Esophagus squamous epithelium (tissue), 5 donors: ENCODE measurements around the gene ANKS1B. TPM values are rescaled to one million over a fixed set of nuclear protein-coding genes. Genes with fewer than 3 reads are reported as not detected.
A peak's percentile ranks its signal among the peaks of the same experiment; 100 is the strongest.

ENCODE experiments used
- DNase-seq: peaks from one replicate; lab custom pipeline; 2025; lab: John Stamatoyannopoulos, UW
- H3K27ac ChIP-seq, 4 donors: fragments of 200-600 bp; sonication (generic); one replicate each; pipeline ENCODE4 v1.5.1; 2016 to 2019; ENCODE audit warnings: mild to moderate bottlenecking in 1 of 4
- H3K27me3 ChIP-seq, 4 donors: fragments of 200-600 bp; sonication (generic); 1 replicate in 3 of 4; 2 replicates in 1 of 4; pipeline versions ENCODE4 v1.5.1 to v1.6.0; 2017 to 2021; ENCODE audit warnings: antibody characterized with exemption in 1 of 4
- H3K36me3 ChIP-seq, 3 donors: fragments of 200-600 bp; sonication (generic); one replicate each; pipeline ENCODE4 v1.5.1; 2016 to 2019
- H3K4me1 ChIP-seq, 3 donors: fragments of 200-600 bp; sonication (generic); one replicate each; pipeline ENCODE4 v1.5.1; 2017 to 2019
- H3K4me3 ChIP-seq, 4 donors: fragments of 200-600 bp; sonication (generic); 1 replicate in 3 of 4; 2 replicates in 1 of 4; pipeline ENCODE4 v1.5.1; 2016 to 2019; ENCODE audit warnings: mild to moderate bottlenecking in 2 of 4, moderate library complexity in 1 of 4
- H3K9me3 ChIP-seq, 3 donors: fragments of 200-600 bp; sonication (generic); one replicate each; pipeline ENCODE4 v1.5.1; 2016 to 2019
- POLR2A ChIP-seq, 4 donors: fragments of 450-650 bp; IDR thresholded peaks; one replicate each; pipeline ENCODE4 v1.6.1; 2017; ENCODE audit warnings: antibody characterized with exemption in 4 of 4, mild to moderate bottlenecking in 4 of 4, moderate library complexity in 3 of 4
- WGBS, 2 donors: methylation state at CpG; one replicate each; pipeline ENCODE4 v1.1.5; 2018; 5-methylcytosine and 5-hydroxymethylcytosine counted together
- intact Hi-C: fragments of 100-400 bp; cut with DNase I; formaldehyde crosslinking; loops from one replicate; pipeline ENCODE4 v1.15.0; 2022
- total RNA-seq, 4 donors: library from RNA; depleted of rRNA; stranded (reverse); fragments of >200 nt; gene quantifications; one replicate each; pipeline ENCODE4 v1.1.0, GENCODE V29; 2016
- TF ChIP-seq, protein P1 (sequence below), 6 experiments: fragments of 450-650 bp in 4 of 6; fragments of 200-600 bp in 2 of 6; sonication (generic) in 2 of 6; IDR thresholded peaks; one replicate each; pipeline ENCODE4 v1.5.1; 2016 to 2019; ENCODE audit warnings: antibody characterized with exemption in 6 of 6, mild to moderate bottlenecking in 4 of 6, moderate library complexity in 4 of 6
- donor health status: DM: yes; HTN: yes; CAD: no.

Gene ANKS1B
- total RNA-seq, 4 donors from 2014 or later: 1.6 to 15.8 (median 8.1) TPM

DNA sequence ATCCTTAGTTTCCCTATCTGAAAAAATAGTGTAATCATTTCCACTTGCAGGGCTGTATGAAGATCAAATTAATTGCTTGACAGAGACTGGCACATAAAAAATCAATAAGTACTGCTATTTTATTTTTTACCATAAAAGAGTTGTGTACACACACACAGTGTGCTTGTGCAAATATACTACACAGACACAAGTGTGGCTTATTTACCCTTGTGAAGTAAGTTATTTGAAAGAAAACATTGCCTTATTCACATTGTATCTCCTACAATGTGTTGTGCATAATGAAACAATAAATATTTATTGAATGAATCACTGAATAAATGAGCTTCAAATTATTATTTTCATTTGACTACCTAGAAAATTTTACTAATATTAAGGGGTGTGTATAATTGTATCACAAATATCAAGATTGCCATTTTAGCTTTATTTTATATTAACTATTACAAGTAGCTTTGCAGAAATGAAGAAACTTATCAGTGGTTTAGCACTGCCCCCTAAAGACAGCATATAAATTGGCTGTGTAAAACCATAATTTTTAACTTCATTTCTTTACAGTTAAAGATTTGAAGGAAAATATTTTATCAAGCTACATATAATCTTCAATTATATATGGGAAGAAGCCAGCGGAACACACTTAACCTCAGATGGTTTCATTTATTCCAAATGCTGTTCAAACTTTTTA is 325.9 kb downstream of the ANKS1B start:
- no peaks in the 10 kb centered on the region for H3K27me3 ChIP-seq
- no peak overlapping the region for H3K27ac ChIP-seq
- DNase-seq: no peak
- 65 to 78% methylated on average over 1 of the region's 1 CpG for WGBS, 2 donors
- no peak overlapping the region for H3K4me3 ChIP-seq
- intact Hi-C loops: no loop called here
- H3K36me3 ChIP-seq: no peaks in the 10 kb centered on the region
- TF ChIP-seq, protein P1, sequence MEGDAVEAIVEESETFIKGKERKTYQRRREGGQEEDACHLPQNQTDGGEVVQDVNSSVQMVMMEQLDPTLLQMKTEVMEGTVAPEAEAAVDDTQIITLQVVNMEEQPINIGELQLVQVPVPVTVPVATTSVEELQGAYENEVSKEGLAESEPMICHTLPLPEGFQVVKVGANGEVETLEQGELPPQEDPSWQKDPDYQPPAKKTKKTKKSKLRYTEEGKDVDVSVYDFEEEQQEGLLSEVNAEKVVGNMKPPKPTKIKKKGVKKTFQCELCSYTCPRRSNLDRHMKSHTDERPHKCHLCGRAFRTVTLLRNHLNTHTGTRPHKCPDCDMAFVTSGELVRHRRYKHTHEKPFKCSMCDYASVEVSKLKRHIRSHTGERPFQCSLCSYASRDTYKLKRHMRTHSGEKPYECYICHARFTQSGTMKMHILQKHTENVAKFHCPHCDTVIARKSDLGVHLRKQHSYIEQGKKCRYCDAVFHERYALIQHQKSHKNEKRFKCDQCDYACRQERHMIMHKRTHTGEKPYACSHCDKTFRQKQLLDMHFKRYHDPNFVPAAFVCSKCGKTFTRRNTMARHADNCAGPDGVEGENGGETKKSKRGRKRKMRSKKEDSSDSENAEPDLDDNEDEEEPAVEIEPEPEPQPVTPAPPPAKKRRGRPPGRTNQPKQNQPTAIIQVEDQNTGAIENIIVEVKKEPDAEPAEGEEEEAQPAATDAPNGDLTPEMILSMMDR (IDR thresholded peaks at IDR 0.05): peak in 2 of 6 experiments; percentile 20 to 28
- TF ChIP-seq POLR2A (IDR thresholded peaks at IDR 0.05): no peak
- no peaks in the 10 kb centered on the region for H3K4me1 ChIP-seq
- H3K9me3 ChIP-seq: no peaks in the 10 kb centered on the region

DNA sequence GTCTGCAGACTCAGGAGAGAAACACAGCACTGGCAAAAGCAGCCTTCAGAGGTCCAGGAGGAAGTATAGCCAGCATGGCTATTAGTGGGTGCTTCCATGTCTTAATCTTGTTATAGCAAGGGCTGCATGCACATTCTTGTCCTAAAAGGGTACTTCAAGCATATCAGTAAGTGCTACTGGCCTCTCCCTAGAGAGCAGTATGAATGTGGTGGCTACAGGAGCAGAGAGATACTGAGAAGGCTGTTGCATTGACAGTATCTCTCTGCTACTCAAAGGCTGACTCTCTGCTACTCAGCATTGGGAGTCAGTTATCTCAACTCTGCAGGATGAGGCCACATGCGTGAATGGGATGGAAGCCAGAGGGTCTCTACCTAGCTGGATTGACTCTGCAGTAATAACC is 335.2 kb downstream of the ANKS1B start:
- 43 to 80% methylated on average over 1 of the region's 1 CpG for WGBS, 2 donors
- TF ChIP-seq POLR2A (IDR thresholded peaks at IDR 0.05): no peak
- TF ChIP-seq, protein P1 (IDR thresholded peaks at IDR 0.05): no peak

DNA sequence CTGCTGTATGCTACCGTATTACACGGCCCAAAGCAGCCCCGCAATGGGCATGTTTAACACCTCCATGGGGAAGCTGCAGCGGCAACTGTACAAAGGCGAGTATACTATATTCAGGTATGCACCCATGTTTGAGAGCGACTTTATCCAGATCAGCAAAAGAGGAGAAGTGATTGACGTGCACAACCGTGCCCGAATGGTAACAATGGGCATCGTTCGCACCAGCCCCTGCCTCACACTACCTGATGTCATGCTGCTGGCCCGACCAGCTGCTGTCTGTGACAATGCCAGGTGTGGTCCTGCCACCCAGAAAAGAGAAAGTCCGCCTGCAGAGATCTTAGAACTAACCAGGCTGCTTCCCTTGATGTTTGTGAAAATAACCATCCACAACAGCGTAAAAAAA is 336.6 kb downstream of the ANKS1B start:
- no peak for DNase-seq
- 92 to 94% methylated on average over 12 to 13 of the region's 14 CpGs for WGBS, 2 donors

More for the DNA sequence above, 335.2 kb downstream of the ANKS1B start:
- no peaks in the 10 kb centered on the region for H3K27me3 ChIP-seq
- H3K36me3 ChIP-seq: no peaks in the 10 kb centered on the region
- no peaks in the 10 kb centered on the region for H3K9me3 ChIP-seq
- no peaks in the 10 kb centered on the region for H3K4me1 ChIP-seq
- intact Hi-C loops: no loop called here
- no peak overlapping the region for H3K4me3 ChIP-seq
- no peak overlapping the region for H3K27ac ChIP-seq
- no peak for DNase-seq

DNA sequence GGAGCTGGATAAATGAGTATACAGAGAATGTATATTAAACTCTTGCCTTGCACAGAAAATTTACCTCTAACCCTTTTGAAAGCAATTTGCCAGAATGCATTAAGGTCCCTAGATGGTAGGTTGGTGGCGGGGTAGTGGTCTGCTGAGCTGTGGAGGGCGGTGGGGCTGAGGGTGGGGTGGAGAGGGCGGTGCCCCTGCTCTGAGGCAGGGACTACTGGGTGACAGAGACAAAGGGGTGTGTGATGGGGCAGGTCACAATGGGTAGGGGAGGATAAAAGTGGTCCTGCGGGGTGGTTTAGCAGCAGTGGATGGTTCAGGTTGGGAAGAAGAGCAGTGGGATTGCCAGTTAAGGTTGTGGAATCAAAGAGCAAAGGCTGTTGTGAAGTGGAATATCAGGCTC is 337.3 kb downstream of the ANKS1B start, which contains the start of gene GARIN6:
Gene GARIN6 (plus strand): TSS at position 301 of the 400 bp plus-strand sequence. CDS start 422 bp downstream, outside the sequence.
- 75 to 82% methylated on average over 3 to 4 of the region's 4 CpGs for WGBS, 2 donors
- intact Hi-C loops: no loop called here
- H3K36me3 ChIP-seq: no peaks in the 10 kb centered on the region
- no peaks in the 10 kb centered on the region for H3K4me1 ChIP-seq
- no peak for DNase-seq
- no peaks in the 10 kb centered on the region for H3K9me3 ChIP-seq
- no peaks in the 10 kb centered on the region for H3K27me3 ChIP-seq
- no peak for TF ChIP-seq POLR2A (IDR thresholded peaks at IDR 0.05)
- TF ChIP-seq, protein P1 (IDR thresholded peaks at IDR 0.05): no peak
- no peak within 1 kb of the TSS for H3K27ac ChIP-seq
- no peak within 1 kb of the TSS for H3K4me3 ChIP-seq

More for the DNA sequence above, 336.6 kb downstream of the ANKS1B start:
- no peaks in the 10 kb centered on the region for H3K36me3 ChIP-seq
- no peak overlapping the region for H3K27ac ChIP-seq
- no peaks in the 10 kb centered on the region for H3K4me1 ChIP-seq
- H3K4me3 ChIP-seq: no peak overlapping the region
- no peak for TF ChIP-seq POLR2A (IDR thresholded peaks at IDR 0.05)
- TF ChIP-seq, protein P1 (IDR thresholded peaks at IDR 0.05): no peak
- H3K27me3 ChIP-seq: no peaks in the 10 kb centered on the region
- H3K9me3 ChIP-seq: no peaks in the 10 kb centered on the region
- intact Hi-C loops: no loop called here

DNA sequence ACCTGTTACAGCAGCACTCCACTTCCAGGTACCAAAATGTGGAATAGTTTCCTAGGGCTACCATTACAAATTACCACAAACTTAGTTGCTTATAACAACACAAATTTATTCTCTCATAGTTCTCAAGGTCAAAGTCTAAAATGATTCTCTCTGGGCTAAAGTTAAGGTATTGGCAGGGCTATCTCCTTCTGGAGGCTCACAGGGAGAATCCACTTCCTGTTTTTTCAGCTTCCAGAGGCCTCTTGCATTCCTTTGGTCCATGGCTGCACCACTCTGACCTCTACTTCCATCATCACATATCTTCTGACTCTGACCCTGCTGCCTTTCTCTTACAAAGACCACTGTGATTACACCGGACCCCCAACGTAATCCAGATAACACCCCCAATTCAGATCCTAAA is 340.1 kb downstream of the ANKS1B start:
- TF ChIP-seq, protein P1 (IDR thresholded peaks at IDR 0.05): no peak
- no peak for TF ChIP-seq POLR2A (IDR thresholded peaks at IDR 0.05)
- WGBS, 2 donors: 80 to 89% methylated on average over 2 of the region's 2 CpGs
- H3K36me3 ChIP-seq: no peaks in the 10 kb centered on the region
- no peak for DNase-seq
- intact Hi-C loops: no loop called here
- no peak overlapping the region for H3K27ac ChIP-seq
- H3K4me3 ChIP-seq: no peak overlapping the region
- H3K4me1 ChIP-seq: no peaks in the 10 kb centered on the region
- no peaks in the 10 kb centered on the region for H3K9me3 ChIP-seq
- no peaks in the 10 kb centered on the region for H3K27me3 ChIP-seq
